ENCODE measurements around the gene PLCB3. TPM values are rescaled to one million over a fixed set of nuclear protein-coding genes. Genes with fewer than 3 reads are reported as not detected.

The PLCB3 gene
- total and polyA plus RNA-seq, 2 of the 13 experiments (the other 11 are each of a cell fraction or from before 2014, with no cell fraction given), result 7.5 to 13.8 TPM

DNA sequence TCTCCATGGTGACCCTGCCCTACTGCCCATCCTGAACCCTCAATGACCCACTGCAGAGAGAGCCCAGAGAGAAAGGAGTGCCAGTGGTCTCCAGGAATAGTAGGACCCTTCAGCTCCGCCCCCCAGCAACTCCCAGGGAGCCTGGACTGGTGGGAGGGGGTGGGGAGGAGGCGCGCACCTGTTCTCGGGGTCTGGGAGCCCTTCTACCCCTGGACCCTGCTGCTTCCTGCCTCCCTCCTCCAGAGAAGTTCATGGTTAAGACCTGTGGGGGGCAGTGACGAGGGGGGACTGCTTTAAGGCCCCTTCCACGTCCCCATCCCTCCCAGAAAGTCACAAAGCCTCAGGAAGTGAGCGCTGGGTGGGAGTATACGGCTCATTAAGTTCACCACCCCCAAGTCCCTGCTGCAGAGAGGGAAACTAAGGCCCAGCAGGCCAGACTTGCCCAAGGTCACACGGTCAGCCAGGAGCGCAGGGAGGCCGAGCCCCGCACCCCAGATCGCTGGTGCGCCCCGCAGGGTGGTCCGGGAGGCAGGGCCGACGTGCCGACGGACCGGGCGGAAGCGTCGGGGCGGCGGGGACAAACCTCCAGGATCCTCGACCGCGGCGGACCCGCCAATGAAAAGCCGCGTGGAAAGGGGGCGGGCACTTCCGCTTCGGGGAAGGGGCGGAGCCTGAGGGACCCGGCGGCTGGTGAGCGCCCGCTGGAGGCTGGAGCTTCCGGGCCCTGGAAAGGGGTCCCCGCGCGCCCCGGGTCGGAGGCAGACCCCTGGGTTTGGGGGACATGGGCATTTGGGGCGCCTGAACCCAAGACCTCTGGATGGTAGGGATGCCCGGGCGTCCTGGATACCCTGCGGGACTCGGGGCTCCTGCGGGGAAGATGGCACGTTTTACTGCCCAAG, 25.5 kb upstream of the PLCB3 start, which contains the start of the genes NUDT22 and TRPT1 (continued):
- TF ChIP-seq ZNF570 (CRISPR knock-in tag; IDR thresholded peaks at IDR 0.05; ENCODE audit: borderline replicate concordance) (no peak), IKZF4 (CRISPR knock-in tag; IDR thresholded peaks at IDR 0.05; ENCODE audit: borderline replicate concordance, low read depth, not compliant biosample characterization) (no peak), ZNF746 (CRISPR knock-in tag; IDR thresholded peaks at IDR 0.05) (peak; percentile 45), SATB2 (CRISPR knock-in tag; IDR thresholded peaks at IDR 0.05) (0 out of 2 replicates have a peak, but pooled peaks have one; percentile 50), SP2 (CRISPR knock-in tag; IDR thresholded peaks at IDR 0.05) (peak; percentile 84), ZSCAN29 (CRISPR knock-in tag; conservative IDR thresholded peaks at IDR 0.05) (0 out of 2 replicates have a peak, but pooled peaks have one; percentile 30), ZMYM4 (CRISPR knock-in tag; IDR thresholded peaks at IDR 0.05) (peak; percentile 48; the same call in 1 of the 2 replicates), ZNF720 (CRISPR knock-in tag; IDR thresholded peaks at IDR 0.05) (no peak), NFE2L2 (IDR thresholded peaks at IDR 0.05; ENCODE audit: low read length) (no peak), ZNF383 (CRISPR knock-in tag; IDR thresholded peaks at IDR 0.05; ENCODE audit: borderline replicate concordance) (no peak), SETDB1 (CRISPR knock-in tag; IDR thresholded peaks at IDR 0.05; ENCODE audit: borderline replicate concordance) (no peak; the same call in 1 of the 2 replicates), ZNF441 (CRISPR knock-in tag; IDR thresholded peaks at IDR 0.05; ENCODE audit: borderline replicate concordance) (peak; percentile 32; the same call in 1 of the 2 replicates), KDM3A (CRISPR knock-in tag; IDR thresholded peaks at IDR 0.05; ENCODE audit: low read depth) (peak; percentile 30; the same call in 1 of the 2 replicates), MBNL3 (CRISPR knock-in tag; conservative IDR thresholded peaks at IDR 0.05) (no peak), ZFP82 (CRISPR knock-in tag; IDR thresholded peaks at IDR 0.05; ENCODE audit: borderline replicate concordance) (peak; percentile 96; the same call in 1 of the 2 replicates), XRCC5 (optimal IDR thresholded peaks at IDR 0.05; ENCODE audit: low read length) (peak; percentile 10), SIX4 (CRISPR knock-in tag; IDR thresholded peaks at IDR 0.05) (no peak), HMGA1 (CRISPR knock-in tag; conservative IDR thresholded peaks at IDR 0.05) (no peak)
- TF ChIP-seq, protein P1, sequence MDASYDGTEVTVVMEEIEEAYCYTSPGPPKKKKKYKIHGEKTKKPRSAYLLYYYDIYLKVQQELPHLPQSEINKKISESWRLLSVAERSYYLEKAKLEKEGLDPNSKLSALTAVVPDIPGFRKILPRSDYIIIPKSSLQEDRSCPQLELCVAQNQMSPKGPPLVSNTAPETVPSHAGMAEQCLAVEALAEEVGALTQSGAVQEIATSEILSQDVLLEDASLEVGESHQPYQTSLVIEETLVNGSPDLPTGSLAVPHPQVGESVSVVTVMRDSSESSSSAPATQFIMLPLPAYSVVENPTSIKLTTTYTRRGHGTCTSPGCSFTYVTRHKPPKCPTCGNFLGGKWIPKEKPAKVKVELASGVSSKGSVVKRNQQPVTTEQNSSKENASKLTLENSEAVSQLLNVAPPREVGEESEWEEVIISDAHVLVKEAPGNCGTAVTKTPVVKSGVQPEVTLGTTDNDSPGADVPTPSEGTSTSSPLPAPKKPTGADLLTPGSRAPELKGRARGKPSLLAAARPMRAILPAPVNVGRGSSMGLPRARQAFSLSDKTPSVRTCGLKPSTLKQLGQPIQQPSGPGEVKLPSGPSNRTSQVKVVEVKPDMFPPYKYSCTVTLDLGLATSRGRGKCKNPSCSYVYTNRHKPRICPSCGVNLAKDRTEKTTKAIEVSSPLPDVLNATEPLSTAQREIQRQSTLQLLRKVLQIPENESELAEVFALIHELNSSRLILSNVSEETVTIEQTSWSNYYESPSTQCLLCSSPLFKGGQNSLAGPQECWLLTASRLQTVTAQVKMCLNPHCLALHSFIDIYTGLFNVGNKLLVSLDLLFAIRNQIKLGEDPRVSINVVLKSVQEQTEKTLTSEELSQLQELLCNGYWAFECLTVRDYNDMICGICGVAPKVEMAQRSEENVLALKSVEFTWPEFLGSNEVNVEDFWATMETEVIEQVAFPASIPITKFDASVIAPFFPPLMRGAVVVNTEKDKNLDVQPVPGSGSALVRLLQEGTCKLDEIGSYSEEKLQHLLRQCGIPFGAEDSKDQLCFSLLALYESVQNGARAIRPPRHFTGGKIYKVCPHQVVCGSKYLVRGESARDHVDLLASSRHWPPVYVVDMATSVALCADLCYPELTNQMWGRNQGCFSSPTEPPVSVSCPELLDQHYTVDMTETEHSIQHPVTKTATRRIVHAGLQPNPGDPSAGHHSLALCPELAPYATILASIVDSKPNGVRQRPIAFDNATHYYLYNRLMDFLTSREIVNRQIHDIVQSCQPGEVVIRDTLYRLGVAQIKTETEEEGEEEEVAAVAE (CRISPR knock-in tag; IDR thresholded peaks at IDR 0.05; ENCODE audit: borderline replicate concordance), result no peak
- TF ChIP-seq, protein P2, sequence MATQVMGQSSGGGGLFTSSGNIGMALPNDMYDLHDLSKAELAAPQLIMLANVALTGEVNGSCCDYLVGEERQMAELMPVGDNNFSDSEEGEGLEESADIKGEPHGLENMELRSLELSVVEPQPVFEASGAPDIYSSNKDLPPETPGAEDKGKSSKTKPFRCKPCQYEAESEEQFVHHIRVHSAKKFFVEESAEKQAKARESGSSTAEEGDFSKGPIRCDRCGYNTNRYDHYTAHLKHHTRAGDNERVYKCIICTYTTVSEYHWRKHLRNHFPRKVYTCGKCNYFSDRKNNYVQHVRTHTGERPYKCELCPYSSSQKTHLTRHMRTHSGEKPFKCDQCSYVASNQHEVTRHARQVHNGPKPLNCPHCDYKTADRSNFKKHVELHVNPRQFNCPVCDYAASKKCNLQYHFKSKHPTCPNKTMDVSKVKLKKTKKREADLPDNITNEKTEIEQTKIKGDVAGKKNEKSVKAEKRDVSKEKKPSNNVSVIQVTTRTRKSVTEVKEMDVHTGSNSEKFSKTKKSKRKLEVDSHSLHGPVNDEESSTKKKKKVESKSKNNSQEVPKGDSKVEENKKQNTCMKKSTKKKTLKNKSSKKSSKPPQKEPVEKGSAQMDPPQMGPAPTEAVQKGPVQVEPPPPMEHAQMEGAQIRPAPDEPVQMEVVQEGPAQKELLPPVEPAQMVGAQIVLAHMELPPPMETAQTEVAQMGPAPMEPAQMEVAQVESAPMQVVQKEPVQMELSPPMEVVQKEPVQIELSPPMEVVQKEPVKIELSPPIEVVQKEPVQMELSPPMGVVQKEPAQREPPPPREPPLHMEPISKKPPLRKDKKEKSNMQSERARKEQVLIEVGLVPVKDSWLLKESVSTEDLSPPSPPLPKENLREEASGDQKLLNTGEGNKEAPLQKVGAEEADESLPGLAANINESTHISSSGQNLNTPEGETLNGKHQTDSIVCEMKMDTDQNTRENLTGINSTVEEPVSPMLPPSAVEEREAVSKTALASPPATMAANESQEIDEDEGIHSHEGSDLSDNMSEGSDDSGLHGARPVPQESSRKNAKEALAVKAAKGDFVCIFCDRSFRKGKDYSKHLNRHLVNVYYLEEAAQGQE (IDR thresholded peaks at IDR 0.05; ENCODE audit: borderline replicate concordance in 1 of 2, low read depth in 1 of 2, low read length in 2 of 2), result no peak
